NOMO-1 treated with dmso at 0.1 percent for 144 hours (cell line): ENCODE data around the gene SMAD7.
"Not testable (repeated sequence)": the region's sequence is repeated elsewhere in the genome, so short reads cannot be mapped to it uniquely, and the experiment has no call there.

Source experiments
- DNase-seq: peaks from one replicate; lab custom pipeline; 2025; ENCODE audit not compliant: unreplicated experiment; lab: John Stamatoyannopoulos, UW

SMAD7 gene

GRCh38 chr18:48885266-48885923, 65.4 kb downstream of the SMAD7 start:
- no peak for DNase-seq

- no peak for DNase-seq
Observed at GRCh38 chr18:48884771-48885170, 66.0 kb downstream of the SMAD7 start.

- DNase-seq = no peak
Observed at GRCh38 chr18:48884306-48884705, 66.5 kb downstream of the SMAD7 start.

GRCh38 chr18:48882379-48882778, 68.4 kb downstream of the SMAD7 start:
- DNase-seq = no peak

GRCh38 chr18:48880931-48881330, 69.8 kb downstream of the SMAD7 start:
- DNase-seq = no peak

GRCh38 chr18:48879008-48879431, 71.7 kb downstream of the SMAD7 start:
- no peak for DNase-seq

- no peak for DNase-seq
Observed at GRCh38 chr18:48878471-48878870, 72.3 kb downstream of the SMAD7 start.

GRCh38 chr18:48877941-48878340, 72.8 kb downstream of the SMAD7 start:
- DNase-seq = no peak

- DNase-seq = no peak
Observed at GRCh38 chr18:48876590-48876989, 74.2 kb downstream of the SMAD7 start.

- DNase-seq = peak; percentile 33
Observed at GRCh38 chr18:48875942-48876511, 74.7 kb downstream of the SMAD7 start.

- no peak for DNase-seq
Observed at GRCh38 chr18:48875314-48875941, 75.3 kb downstream of the SMAD7 start.

- no peak for DNase-seq
Observed at GRCh38 chr18:48874701-48875162, 76.0 kb downstream of the SMAD7 start.

- DNase-seq = no peak
Observed at GRCh38 chr18:48874233-48874632, 76.5 kb downstream of the SMAD7 start.

- no peak for DNase-seq
Observed at GRCh38 chr18:48872234-48873145, 78.3 kb downstream of the SMAD7 start.

GRCh38 chr18:48871391-48872166, 79.2 kb downstream of the SMAD7 start:
- DNase-seq = no peak

- not testable (repeated sequence) for DNase-seq
Observed at GRCh38 chr18:48870926-48871325, 79.8 kb downstream of the SMAD7 start.
